K562 (cell line): ENCODE results near the gene CPLX4. TPM values are rescaled to one million over a fixed set of nuclear protein-coding genes. Genes with fewer than 3 reads are reported as not detected.

Source experiments
- ATAC-seq: fragments of 200-7000 bp; cut with Tn5 transposase; 3 replicates; pipeline ENCODE4 v1.9.1; 2020; ENCODE audit warnings: moderate library complexity
- BruUV-seq: library from RNA; stranded (reverse); fragments of 400-500 nt; replicated peaks from 2 replicates; lab custom pipeline; 2021; lab: Mats Ljungman, UMichigan
- CTCF ChIA-PET: fragments of 300-600 bp; formaldehyde crosslinking; extraction: SDS; loops from one replicate; lab custom pipeline; 2021; ENCODE audit warnings: low intra/inter-chr PET ratio; lab: Yijun Ruan, JAX
- POLR2A ChIA-PET: fragments of 300-600, 350-650 bp; sonication (Branson Sonifier 250); formaldehyde crosslinking; extraction: SDS; loops from one replicate; lab custom pipeline; 2021; ENCODE audit warnings: antibody characterized with exemption, inconsistent platforms; lab: Yijun Ruan, JAX
- DNase-seq, 4 experiments: peaks; one replicate each; pipeline versions ENCODE4 v3.0.0 to v3.0.0-alpha.2; 2011 to 2018; ENCODE audit warnings: low spot score in 3 of 4, mixed read lengths in 3 of 4; ENCODE audit errors: extremely low read depth in 1 of 4
- FAIRE-seq: peaks from 2 replicates; lab custom pipeline; 2011; peaks lifted over from hg19 to GRCh38; lab: Jason Lieb, UNC
- H2AFZ ChIP-seq: 2 replicates; pipeline ENCODE4 v1.6.0; 2011; ENCODE audit warnings: low read depth, low read length, control low read depth, inconsistent platforms
- H3K27ac ChIP-seq: fragments of 200-600 bp; 3 replicates; pipeline ENCODE4 v1.8.0; 2011; ENCODE audit warnings: low read depth, mild to moderate bottlenecking, control low read depth, inconsistent platforms, low read length, moderate library complexity, mixed read lengths; ENCODE audit errors: extremely low read depth
- H3K27me3 ChIP-seq, 2 experiments: fragments of 300-600 bp in 1 of 2; 2 replicates in 1 of 2; 3 replicates in 1 of 2; pipeline versions ENCODE4 v1.6.0 to v1.8.0; 2011; ENCODE audit warnings: inconsistent platforms in 2 of 2, low read length in 2 of 2, mild to moderate bottlenecking in 1 of 2, mixed read lengths in 1 of 2, moderate library complexity in 1 of 2; ENCODE audit not compliant: control insufficient read depth in 2 of 2, insufficient read depth in 2 of 2
- H3K36me3 ChIP-seq: fragments of 300-600 bp; 3 replicates; pipeline ENCODE4 v1.8.0; 2011; ENCODE audit warnings: mild to moderate bottlenecking, low read length, inconsistent platforms; ENCODE audit not compliant: control insufficient read depth, insufficient read depth
- H3K4me1 ChIP-seq, 2 experiments: fragments of 200-600 bp in 1 of 2; replicated peaks in 1 of 2; 2 replicates in 1 of 2; 3 replicates in 1 of 2; pipeline versions ENCODE4 v1.5.1 to v1.8.0; 2011; ENCODE audit warnings: inconsistent platforms in 2 of 2, low read length in 2 of 2, mild to moderate bottlenecking in 1 of 2, mixed read lengths in 1 of 2, moderate library complexity in 1 of 2; ENCODE audit not compliant: control insufficient read depth in 2 of 2, insufficient read depth in 2 of 2
- H3K4me2 ChIP-seq: 2 replicates; pipeline ENCODE4 v1.6.1; 2011; ENCODE audit warnings: low read length, control low read depth, inconsistent platforms, mixed read lengths; ENCODE audit not compliant: insufficient read depth
- H3K4me3 ChIP-seq: fragments of 200-600 bp; sonication (generic), shearing (Covaris generic); 2 replicates; pipeline ENCODE4 v1.5.1; 2016; ENCODE audit warnings: control low read depth, inconsistent platforms
- H3K79me2 ChIP-seq: fragments of 200-600 bp; 3 replicates; pipeline ENCODE4 v1.8.0; 2011; ENCODE audit warnings: low read length, inconsistent platforms; ENCODE audit not compliant: control insufficient read depth, insufficient read depth
- H3K9ac ChIP-seq, 2 experiments: 2 replicates each; pipeline versions ENCODE4 v1.6.0 to v1.6.1; 2011; ENCODE audit warnings: low read depth in 2 of 2, low read length in 2 of 2, control low read depth in 1 of 2, inconsistent platforms in 1 of 2, mild to moderate bottlenecking in 1 of 2, mixed read lengths in 1 of 2; ENCODE audit not compliant: insufficient read depth in 1 of 2
- H3K9me1 ChIP-seq: one replicate; pipeline ENCODE4 v1.6.0; 2011; ENCODE audit warnings: inconsistent platforms, mild to moderate bottlenecking, low read length, moderate library complexity; ENCODE audit not compliant: control insufficient read depth, insufficient read depth
- H3K9me3 ChIP-seq: replicated peaks from 2 replicates; pipeline ENCODE4 v1.5.1; 2011; ENCODE audit warnings: low read depth, low read length, inconsistent platforms; ENCODE audit not compliant: control insufficient read depth, insufficient read depth
- H4K20me1 ChIP-seq: replicated peaks from 2 replicates; pipeline ENCODE4 v1.6.1; 2011; ENCODE audit warnings: low read length, inconsistent platforms, mixed read lengths; ENCODE audit not compliant: control insufficient read depth, insufficient read depth
- ATF1 ChIP-seq, 2 experiments: fragments of 450-650 bp in 1 of 2; IDR thresholded peaks; 2 replicates each; pipeline ENCODE4 v1.6.1; 2016; ENCODE audit warnings: missing compliant biosample characterization in 1 of 2, missing genetic modification characterization in 1 of 2
- ATF7 ChIP-seq: fragments of 450-650 bp; IDR thresholded peaks from 2 replicates; pipeline ENCODE4 v1.7.1; 2014; ENCODE audit warnings: mild to moderate bottlenecking, moderate library complexity
- GTF2A2 ChIP-seq: IDR thresholded peaks from 2 replicates; pipeline ENCODE4 v1.6.1; 2016; ENCODE audit warnings: mild to moderate bottlenecking, missing genetic modification characterization, missing compliant biosample characterization
- HDAC3 ChIP-seq: fragments of 450-650 bp; IDR thresholded peaks from 2 replicates; pipeline ENCODE4 v1.6.1; 2018; ENCODE audit warnings: borderline replicate concordance, mild to moderate bottlenecking, moderate library complexity; ENCODE audit not compliant: partially characterized antibody
- MAFK ChIP-seq: IDR thresholded peaks from 2 replicates; pipeline ENCODE4 v1.6.1; 2011; ENCODE audit warnings: low read length, improper control_type of control experiment
- MCM2 ChIP-seq: fragments of 450-650 bp; IDR thresholded peaks from 2 replicates; pipeline ENCODE4 v1.6.1; 2017; ENCODE audit warnings: low read depth, mild to moderate bottlenecking
- MYBL2 ChIP-seq, 2 experiments: fragments of 450-650 bp in 1 of 2; sonication (generic) in 1 of 2; formaldehyde crosslinking in 1 of 2; IDR thresholded peaks; 2 replicates each; pipeline versions ENCODE4 v1.6.1 to v1.8.1; 2017 to 2022; ENCODE audit warnings: borderline replicate concordance in 1 of 2, inconsistent platforms in 1 of 2, low read depth in 1 of 2, mild to moderate bottlenecking in 1 of 2, missing genetic modification reagents in 1 of 2, moderate library complexity in 1 of 2
- SNRNP70 ChIP-seq: fragments of 200-400 bp; formaldehyde crosslinking; optimal IDR thresholded peaks from 2 replicates; pipeline ENCODE3; 2017; ENCODE audit warnings: low read depth, low read length
- TEAD1 ChIP-seq, 2 experiments: fragments of 450-650 bp in 1 of 2; sonication (generic) in 1 of 2; formaldehyde crosslinking; IDR thresholded peaks; 2 replicates each; pipeline versions ENCODE4 v1.4.0 to v1.8.0; 2020 to 2022; ENCODE audit warnings: mild to moderate bottlenecking in 2 of 2, missing genetic modification reagents in 1 of 2
- ZNF146 ChIP-seq: IDR thresholded peaks from one replicate; pipeline ENCODE4 v1.6.1; 2018; ENCODE audit warnings: missing compliant biosample characterization; ENCODE audit not compliant: unreplicated experiment
- WGBS: fragments of 100-300 bp; shearing (Covaris generic); methylation state at CpG from one replicate; pipeline ENCODE4 v1.1.6; 2016; ENCODE audit warnings: low coverage, mixed read lengths; ENCODE audit not compliant: insufficient coverage; ENCODE audit errors: missing lambda C conversion rate; 5-methylcytosine and 5-hydroxymethylcytosine counted together
- in situ Hi-C: fragments of 300-500 bp; cut with MboI; formaldehyde crosslinking; loops from 4 replicates; pipeline ENCODE4 v1.15.0; 2018; ENCODE audit warnings: inconsistent platforms, mixed read lengths
- intact Hi-C: fragments of 100-400 bp; cut with micrococcal nuclease; formaldehyde crosslinking; loops from 2 replicates; pipeline ENCODE4 v1.14.2; 2022
- polyA plus RNA-seq, 8 experiments: library from polyadenylated mRNA; depleted of rRNA in 4 of 8; stranded (reverse) in 5 of 8; unstranded in 3 of 8; fragments of >200 nt; fragmentation: Nextera tagmentation in 2 of 8; fragmentation: Illumina TruSeq in 1 of 8; extraction: Ambion mirVana in 2 of 8; extraction: Trizol in 1 of 8; gene quantifications; 2 replicates each; pipeline versions ENCODE4 v1.2.1 to v1.2.3, GENCODE V29; 2011 to 2014; ENCODE audit warnings: inconsistent platforms in 1 of 8, missing spikeins in 1 of 8
- total RNA-seq, 7 experiments: library from RNA; depleted of rRNA in 6 of 7; stranded (reverse); fragments of >200 nt in 6 of 7; fragmentation: Illumina TruSeq in 2 of 7; extraction: Trizol in 2 of 7; gene quantifications; 2 replicates each; pipeline versions ENCODE4 v1.2.1 to v1.2.3, GENCODE V29; 2011 to 2021; ENCODE audit warnings: low replicate concordance in 1 of 7
- TF ChIP-seq, protein P1 (sequence below), 2 experiments: fragments of 450-650 bp; conservative IDR thresholded peaks; 2 replicates each; pipeline ENCODE4 v1.6.1; 2017; ENCODE audit warnings: mild to moderate bottlenecking in 2 of 2, moderate library complexity in 2 of 2
- TF ChIP-seq, protein P2 (sequence below), 2 experiments: IDR thresholded peaks in 1 of 2; conservative IDR thresholded peaks in 1 of 2; 2 replicates each; pipeline ENCODE4 v1.6.1; 2016; ENCODE audit warnings: low read depth in 2 of 2, mild to moderate bottlenecking in 1 of 2, missing compliant biosample characterization in 1 of 2, missing genetic modification characterization in 1 of 2, moderate library complexity in 1 of 2
- TF ChIP-seq, protein P3 (sequence below), 2 experiments: IDR thresholded peaks; 2 replicates each; pipeline ENCODE4 v1.6.1; 2012; ENCODE audit warnings: improper control_type of control experiment in 2 of 2, low read depth in 2 of 2, low read length in 2 of 2, borderline replicate concordance in 1 of 2

The CPLX4 gene
- total and polyA plus RNA-seq, 9 of the 15 experiments (the other 6 are each of a cell fraction or from before 2014, with no cell fraction given): not detected

DNA sequence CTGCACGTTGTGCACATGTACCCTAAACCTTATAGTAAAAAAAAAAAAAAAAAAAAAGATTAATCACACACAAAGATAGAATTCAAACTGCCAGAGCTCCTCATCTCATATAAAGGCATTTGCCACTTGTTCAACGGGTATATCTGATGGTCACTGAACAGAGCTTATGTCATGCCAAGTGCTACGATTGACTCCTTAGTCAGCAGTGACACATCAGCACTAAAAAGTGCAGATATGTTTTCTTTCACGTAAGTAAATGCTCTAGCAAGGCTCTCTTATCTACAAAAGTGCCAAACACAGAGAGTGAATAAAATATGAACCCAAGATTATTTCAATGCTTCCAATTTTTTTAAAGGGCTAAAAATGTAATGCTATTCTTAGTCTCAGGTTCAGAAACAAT, 39.5 kb upstream of the CPLX4 start (continued):
- TF ChIP-seq ATF1 (CRISPR knock-in tag; IDR thresholded peaks at IDR 0.05) (no peak), ATF1 (tag; IDR thresholded peaks at IDR 0.05) (peak; percentile 4; the same call in 1 of the 2 replicates), MAFK (peak; percentile 44; the same call in 1 of the 2 replicates)
- TF ChIP-seq, protein P1, sequence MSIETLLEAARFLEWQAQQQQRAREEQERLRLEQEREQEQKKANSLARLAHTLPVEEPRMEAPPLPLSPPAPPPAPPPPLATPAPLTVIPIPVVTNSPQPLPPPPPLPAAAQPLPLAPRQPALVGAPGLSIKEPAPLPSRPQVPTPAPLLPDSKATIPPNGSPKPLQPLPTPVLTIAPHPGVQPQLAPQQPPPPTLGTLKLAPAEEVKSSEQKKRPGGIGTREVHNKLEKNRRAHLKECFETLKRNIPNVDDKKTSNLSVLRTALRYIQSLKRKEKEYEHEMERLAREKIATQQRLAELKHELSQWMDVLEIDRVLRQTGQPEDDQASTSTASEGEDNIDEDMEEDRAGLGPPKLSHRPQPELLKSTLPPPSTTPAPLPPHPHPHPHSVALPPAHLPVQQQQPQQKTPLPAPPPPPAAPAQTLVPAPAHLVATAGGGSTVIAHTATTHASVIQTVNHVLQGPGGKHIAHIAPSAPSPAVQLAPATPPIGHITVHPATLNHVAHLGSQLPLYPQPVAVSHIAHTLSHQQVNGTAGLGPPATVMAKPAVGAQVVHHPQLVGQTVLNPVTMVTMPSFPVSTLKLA (conservative IDR thresholded peaks at IDR 0.05): 0 out of 4 replicates have a peak, but pooled peaks of 1 of the 2 experiments have one; percentile 42
- TF ChIP-seq, protein P2, sequence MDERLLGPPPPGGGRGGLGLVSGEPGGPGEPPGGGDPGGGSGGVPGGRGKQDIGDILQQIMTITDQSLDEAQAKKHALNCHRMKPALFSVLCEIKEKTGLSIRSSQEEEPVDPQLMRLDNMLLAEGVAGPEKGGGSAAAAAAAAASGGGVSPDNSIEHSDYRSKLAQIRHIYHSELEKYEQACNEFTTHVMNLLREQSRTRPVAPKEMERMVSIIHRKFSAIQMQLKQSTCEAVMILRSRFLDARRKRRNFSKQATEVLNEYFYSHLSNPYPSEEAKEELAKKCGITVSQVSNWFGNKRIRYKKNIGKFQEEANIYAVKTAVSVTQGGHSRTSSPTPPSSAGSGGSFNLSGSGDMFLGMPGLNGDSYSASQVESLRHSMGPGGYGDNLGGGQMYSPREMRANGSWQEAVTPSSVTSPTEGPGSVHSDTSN (CRISPR knock-in tag; IDR thresholded peaks at IDR 0.05; ENCODE audit: low read depth): no peak
- TF ChIP-seq, protein P2 (tag; conservative IDR thresholded peaks at IDR 0.05; ENCODE audit: low read depth): 0 out of 2 replicates have a peak, but pooled peaks have one; percentile 17

DNA sequence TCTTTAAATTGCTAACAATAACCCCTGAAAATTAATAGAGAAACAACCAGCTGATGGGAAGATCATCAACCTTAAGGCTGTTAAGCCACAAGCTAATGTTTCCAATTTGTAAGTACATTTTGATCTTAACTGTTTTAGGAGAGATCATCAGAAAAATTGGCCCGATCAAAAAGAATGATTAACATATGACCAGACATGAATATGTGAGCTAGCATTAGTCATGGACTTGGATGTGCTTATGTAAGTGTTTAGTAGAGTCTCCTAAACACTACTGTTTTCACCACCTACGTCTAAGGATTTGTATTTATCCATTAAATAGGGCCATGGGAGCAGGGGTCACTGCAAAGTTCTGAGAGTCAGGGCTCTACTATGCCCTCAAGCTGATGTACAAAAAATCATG, 36.3 kb upstream of the CPLX4 start:
- H3K27ac ChIP-seq: no peak overlapping the region
- H4K20me1 ChIP-seq: peaks cover 7% of the 10 kb centered on the region; the same call in 1 of the 2 replicates
- H3K27me3 ChIP-seq: no peaks in the 10 kb centered on the region
- peaks cover 0 to 7% of the 10 kb centered on the region in 2 experiments; a peak in 3 of 5 replicates for H3K4me1 ChIP-seq
- H3K9me3 ChIP-seq: no peaks in the 10 kb centered on the region
- ATAC-seq (no peak), FAIRE-seq (no peak), DNase-seq (no peak)
- no peak overlapping the region for H3K4me2 ChIP-seq
- H3K4me3 ChIP-seq: no peak overlapping the region
- 94% methylated on average over 2 of the region's 2 CpGs for WGBS
- ChIA-PET POLR2A (interaction anchor here (0.7 kb wide), 1 partner anchor 1157 kb away, joined by 3 read pairs; no protein-coding TSS in a partner anchor), CTCF (no interaction called here)
- intact Hi-C loops (no loop called here), in situ Hi-C loops (no loop called here)
- H3K79me2 ChIP-seq: peaks cover 59% of the 10 kb centered on the region
- BruUV-seq: no TSS peak
- H3K9me1 ChIP-seq: no peaks in the 10 kb centered on the region
- peaks cover 75% of the 10 kb centered on the region for H3K36me3 ChIP-seq
- no peak overlapping the region for H3K9ac ChIP-seq
- no peak overlapping the region for H2AFZ ChIP-seq
- no peak for TF ChIP-seq ATF7
- no peak for TF ChIP-seq HDAC3
- no peak for TF ChIP-seq GTF2A2 (tag)
- no peak for TF ChIP-seq TEAD1 (CRISPR knock-in tag; IDR thresholded peaks at IDR 0.05)
- no peak for TF ChIP-seq SNRNP70
- no peak for TF ChIP-seq ZNF146
- TF ChIP-seq MYBL2 (IDR thresholded peaks at IDR 0.05; ENCODE audit: low read depth): no peak
- no peak for TF ChIP-seq MYBL2 (CRISPR knock-in tag; IDR thresholded peaks at IDR 0.05; ENCODE audit: borderline replicate concordance)
- no peak for TF ChIP-seq MCM2
- TF ChIP-seq, protein P3, sequence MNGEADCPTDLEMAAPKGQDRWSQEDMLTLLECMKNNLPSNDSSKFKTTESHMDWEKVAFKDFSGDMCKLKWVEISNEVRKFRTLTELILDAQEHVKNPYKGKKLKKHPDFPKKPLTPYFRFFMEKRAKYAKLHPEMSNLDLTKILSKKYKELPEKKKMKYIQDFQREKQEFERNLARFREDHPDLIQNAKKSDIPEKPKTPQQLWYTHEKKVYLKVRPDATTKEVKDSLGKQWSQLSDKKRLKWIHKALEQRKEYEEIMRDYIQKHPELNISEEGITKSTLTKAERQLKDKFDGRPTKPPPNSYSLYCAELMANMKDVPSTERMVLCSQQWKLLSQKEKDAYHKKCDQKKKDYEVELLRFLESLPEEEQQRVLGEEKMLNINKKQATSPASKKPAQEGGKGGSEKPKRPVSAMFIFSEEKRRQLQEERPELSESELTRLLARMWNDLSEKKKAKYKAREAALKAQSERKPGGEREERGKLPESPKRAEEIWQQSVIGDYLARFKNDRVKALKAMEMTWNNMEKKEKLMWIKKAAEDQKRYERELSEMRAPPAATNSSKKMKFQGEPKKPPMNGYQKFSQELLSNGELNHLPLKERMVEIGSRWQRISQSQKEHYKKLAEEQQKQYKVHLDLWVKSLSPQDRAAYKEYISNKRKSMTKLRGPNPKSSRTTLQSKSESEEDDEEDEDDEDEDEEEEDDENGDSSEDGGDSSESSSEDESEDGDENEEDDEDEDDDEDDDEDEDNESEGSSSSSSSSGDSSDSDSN (IDR thresholded peaks at IDR 0.05; ENCODE audit: borderline replicate concordance in 1 of 2, low read depth in 2 of 2, low read length in 2 of 2): no peak
